ENCODE results near the gene MAST4. TPM values are rescaled to one million over a fixed set of nuclear protein-coding genes. Genes with fewer than 3 reads are reported as not detected.
A peak's percentile ranks its signal among the peaks of the same experiment; 100 is the strongest.

The MAST4 gene
- total RNA-seq, 1 donor from 2014 or later, result 19.1 TPM

GRCh38 chr5:67010684-67011409 is 414.7 kb downstream of the MAST4 start:
- Histone ChIP-seq H3K36me3 (ENCODE audit: control insufficient read depth, insufficient read depth, low read length) (no peaks in the 10 kb centered on the region), H3K4me3 (ENCODE audit: low read depth, low read length) (no peak overlapping the region), H3K27me3 (ENCODE audit: control insufficient read depth, insufficient read depth, low read length) (no peaks in the 10 kb centered on the region)
- DNase-seq (ENCODE audit: low read depth), result peak; percentile 79
- no peak for TF ChIP-seq CTCF (IDR thresholded peaks at IDR 0.05; ENCODE audit: insufficient read depth, low read length, poor library complexity, severe bottlenecking)

GRCh38 chr5:67011422-67011821 is 415.2 kb downstream of the MAST4 start:
- H3K4me3 ChIP-seq (ENCODE audit: low read depth, low read length), result no peak overlapping the region
- H3K27me3 ChIP-seq (ENCODE audit: control insufficient read depth, insufficient read depth, low read length), result no peaks in the 10 kb centered on the region
- no peak for TF ChIP-seq CTCF (IDR thresholded peaks at IDR 0.05; ENCODE audit: insufficient read depth, low read length, poor library complexity, severe bottlenecking)
- no peak for DNase-seq (ENCODE audit: low read depth)
- no peaks in the 10 kb centered on the region for H3K36me3 ChIP-seq (ENCODE audit: control insufficient read depth, insufficient read depth, low read length)

- no peak for DNase-seq (ENCODE audit: low read depth)
These were observed 416.0 kb downstream of the MAST4 start for GRCh38 chr5:67012171-67012570.

GRCh38 chr5:67013719-67014118 is 417.5 kb downstream of the MAST4 start:
- H3K4me3 ChIP-seq (ENCODE audit: low read depth, low read length), result no peak overlapping the region
- no peaks in the 10 kb centered on the region for H3K27me3 ChIP-seq (ENCODE audit: control insufficient read depth, insufficient read depth, low read length)
- H3K36me3 ChIP-seq (ENCODE audit: control insufficient read depth, insufficient read depth, low read length), result no peaks in the 10 kb centered on the region
- no peak for TF ChIP-seq CTCF (IDR thresholded peaks at IDR 0.05; ENCODE audit: insufficient read depth, low read length, poor library complexity, severe bottlenecking)
- no peak for DNase-seq (ENCODE audit: low read depth)

More at GRCh38 chr5:67012171-67012570, 416.0 kb downstream of the MAST4 start:
- Histone ChIP-seq H3K27me3 (ENCODE audit: control insufficient read depth, insufficient read depth, low read length) (no peaks in the 10 kb centered on the region), H3K36me3 (ENCODE audit: control insufficient read depth, insufficient read depth, low read length) (no peaks in the 10 kb centered on the region), H3K4me3 (ENCODE audit: low read depth, low read length) (no peak overlapping the region)
- TF ChIP-seq CTCF (IDR thresholded peaks at IDR 0.05; ENCODE audit: insufficient read depth, low read length, poor library complexity, severe bottlenecking), result no peak

GRCh38 chr5:67014191-67014590 is 418.0 kb downstream of the MAST4 start:
- H3K4me3 ChIP-seq (ENCODE audit: low read depth, low read length), result no peak overlapping the region
- no peaks in the 10 kb centered on the region for H3K36me3 ChIP-seq (ENCODE audit: control insufficient read depth, insufficient read depth, low read length)
- H3K27me3 ChIP-seq (ENCODE audit: control insufficient read depth, insufficient read depth, low read length), result no peaks in the 10 kb centered on the region
- DNase-seq (ENCODE audit: low read depth), result no peak
- no peak for TF ChIP-seq CTCF (IDR thresholded peaks at IDR 0.05; ENCODE audit: insufficient read depth, low read length, poor library complexity, severe bottlenecking)

GRCh38 chr5:67014957-67015400 is 418.8 kb downstream of the MAST4 start:
- no peak for TF ChIP-seq CTCF (IDR thresholded peaks at IDR 0.05; ENCODE audit: insufficient read depth, low read length, poor library complexity, severe bottlenecking)
- DNase-seq (ENCODE audit: low read depth), result no peak
- Histone ChIP-seq H3K36me3 (ENCODE audit: control insufficient read depth, insufficient read depth, low read length) (no peaks in the 10 kb centered on the region), H3K27me3 (ENCODE audit: control insufficient read depth, insufficient read depth, low read length) (no peaks in the 10 kb centered on the region), H3K4me3 (ENCODE audit: low read depth, low read length) (no peak overlapping the region)

Data from kidney epithelial cell (primary cell).